H9 (cell line): ENCODE measurements around the gene REC114. TPM values are rescaled to one million over a fixed set of nuclear protein-coding genes. Genes with fewer than 3 reads are reported as not detected.

Experiments used
- DNase-seq: peaks from one replicate; pipeline ENCODE4 v3.0.0-alpha.2; 2017
- H2AFZ ChIP-seq: one replicate; pipeline ENCODE4 v1.6.1; 2013; ENCODE audit warnings: mild to moderate bottlenecking, low read length, control low read depth, moderate library complexity
- H2AK5ac ChIP-seq: 2 replicates; pipeline ENCODE4 v1.6.1; 2013; ENCODE audit warnings: low read length, control low read depth, mixed read lengths; ENCODE audit not compliant: insufficient read length
- H2BK120ac ChIP-seq: one replicate; pipeline ENCODE4 v1.6.1; 2013; ENCODE audit warnings: low read depth, mild to moderate bottlenecking, low read length, control low read depth, inconsistent platforms; ENCODE audit not compliant: poor library complexity, severe bottlenecking
- H2BK12ac ChIP-seq: 2 replicates; pipeline ENCODE4 v1.6.1; 2013; ENCODE audit warnings: low read length, control low read depth, mixed read lengths, low read depth; ENCODE audit not compliant: insufficient read length
- H2BK15ac ChIP-seq: 2 replicates; pipeline ENCODE4 v1.6.1; 2013; ENCODE audit warnings: low read depth, low read length, control low read depth
- H2BK20ac ChIP-seq: one replicate; pipeline ENCODE4 v1.6.1; 2013; ENCODE audit warnings: low read depth, mild to moderate bottlenecking, low read length, control low read depth, inconsistent platforms; ENCODE audit not compliant: poor library complexity, severe bottlenecking
- H2BK5ac ChIP-seq: 2 replicates; pipeline ENCODE4 v1.6.1; 2013; ENCODE audit warnings: low read length, control low read depth, mixed read lengths; ENCODE audit not compliant: insufficient read length
- H3K14ac ChIP-seq: 2 replicates; pipeline ENCODE4 v1.6.1; 2013; ENCODE audit warnings: low read length, control low read depth; ENCODE audit not compliant: insufficient read depth
- H3K18ac ChIP-seq: 2 replicates; pipeline ENCODE4 v1.6.1; 2013; ENCODE audit warnings: low read depth, mild to moderate bottlenecking, mixed read lengths, low read length, control low read depth; ENCODE audit not compliant: insufficient read length
- H3K23ac ChIP-seq: 2 replicates; pipeline ENCODE4 v1.6.1; 2013; ENCODE audit warnings: low read length, control low read depth, mixed read lengths, low read depth; ENCODE audit not compliant: insufficient read length
- H3K23me2 ChIP-seq: 2 replicates; pipeline ENCODE4 v1.6.1; 2013; ENCODE audit warnings: low read depth, mild to moderate bottlenecking, mixed read lengths, low read length, control low read depth; ENCODE audit not compliant: insufficient read length, poor library complexity, severe bottlenecking
- H3K27ac ChIP-seq: 2 replicates; pipeline ENCODE4 v1.5.1; 2013; ENCODE audit warnings: low read length, control low read depth, mixed read lengths, low read depth; ENCODE audit not compliant: insufficient read length
- H3K27me3 ChIP-seq: 2 replicates; pipeline ENCODE4 v1.6.1; 2013; ENCODE audit warnings: low read length, control low read depth, inconsistent platforms; ENCODE audit not compliant: insufficient read depth
- H3K4ac ChIP-seq: 2 replicates; pipeline ENCODE4 v1.6.1; 2013; ENCODE audit warnings: low read depth, mild to moderate bottlenecking, control low read depth, inconsistent platforms, low read length, moderate library complexity
- H3K4me1 ChIP-seq: 2 replicates; pipeline ENCODE4 v1.6.1; 2013; ENCODE audit warnings: low read length, control low read depth, inconsistent platforms; ENCODE audit not compliant: insufficient read depth
- H3K4me2 ChIP-seq: 2 replicates; pipeline ENCODE4 v1.6.1; 2013; ENCODE audit warnings: low read length, control low read depth, mixed read lengths; ENCODE audit not compliant: insufficient read length, insufficient read depth
- H3K56ac ChIP-seq: 2 replicates; pipeline ENCODE4 v1.6.1; 2013; ENCODE audit warnings: low read depth, mild to moderate bottlenecking, mixed read lengths, low read length, control low read depth; ENCODE audit not compliant: insufficient read length
- H3K79me1 ChIP-seq: 2 replicates; pipeline ENCODE4 v1.6.1; 2013; ENCODE audit warnings: low read depth, mild to moderate bottlenecking, moderate library complexity, low read length, control low read depth, inconsistent platforms; ENCODE audit not compliant: insufficient read depth, poor library complexity, severe bottlenecking
- H3K79me2 ChIP-seq: 2 replicates; pipeline ENCODE4 v1.6.1; 2013; ENCODE audit warnings: low read length, control low read depth, inconsistent platforms; ENCODE audit not compliant: insufficient read depth
- H3K9ac ChIP-seq: 2 replicates; pipeline ENCODE4 v1.6.1; 2013; ENCODE audit warnings: low read length, control low read depth, mixed read lengths; ENCODE audit not compliant: insufficient read length; ENCODE audit errors: extremely low read depth
- H3K9me3 ChIP-seq: one replicate; pipeline ENCODE4 v1.6.1; 2013; ENCODE audit warnings: low read depth, low read length, inconsistent platforms; ENCODE audit not compliant: control insufficient read depth
- H3T11ph ChIP-seq: one replicate; pipeline ENCODE4 v1.6.1; 2013; ENCODE audit warnings: mild to moderate bottlenecking, low read length, control low read depth, inconsistent platforms
- H4K20me1 ChIP-seq: one replicate; pipeline ENCODE4 v1.6.1; 2013; ENCODE audit not compliant: control insufficient read depth, insufficient read length, insufficient read depth
- H4K5ac ChIP-seq: 2 replicates; pipeline ENCODE4 v1.6.1; 2013; ENCODE audit warnings: low read depth, mild to moderate bottlenecking, mixed read lengths, low read length, control low read depth; ENCODE audit not compliant: insufficient read length
- H4K8ac ChIP-seq: replicated peaks from 2 replicates; pipeline ENCODE4 v1.6.1; 2013; ENCODE audit warnings: low read length, control low read depth, mixed read lengths, low read depth; ENCODE audit not compliant: insufficient read length
- H4K91ac ChIP-seq: 2 replicates; pipeline ENCODE4 v1.6.1; 2013; ENCODE audit warnings: low read depth, mild to moderate bottlenecking, moderate library complexity, mixed read lengths, low read length, control low read depth; ENCODE audit not compliant: insufficient read length
- H3K27ac Mint-ChIP-seq, 3 experiments: 2 replicates in 2 of 3; 3 replicates in 1 of 3; pipeline ENCODE4 v1.8.0; 2020 to 2021; ENCODE audit warnings: mixed read lengths in 3 of 3, mild to moderate bottlenecking in 1 of 3, moderate library complexity in 1 of 3
- H3K27me3 Mint-ChIP-seq: 2 replicates; pipeline ENCODE4 v1.8.0; 2021; ENCODE audit warnings: low read depth, mild to moderate bottlenecking, moderate library complexity, mixed read lengths
- H3K36me3 Mint-ChIP-seq, 3 experiments: 2 replicates in 2 of 3; 3 replicates in 1 of 3; pipeline ENCODE4 v1.8.0; 2020 to 2021; ENCODE audit warnings: low read depth in 3 of 3, mixed read lengths in 3 of 3; ENCODE audit not compliant: insufficient read depth in 1 of 3
- H3K4me1 Mint-ChIP-seq, 2 experiments: 2 replicates each; pipeline ENCODE4 v1.8.0; 2020; ENCODE audit warnings: mixed read lengths in 2 of 2
- H3K4me3 Mint-ChIP-seq, 2 experiments: 2 replicates in 1 of 2; 3 replicates in 1 of 2; pipeline ENCODE4 v1.8.0; 2020 to 2021; ENCODE audit warnings: mild to moderate bottlenecking in 2 of 2, mixed read lengths in 2 of 2, moderate library complexity in 1 of 2
- H3K9me3 Mint-ChIP-seq, 2 experiments: 2 replicates in 1 of 2; 3 replicates in 1 of 2; pipeline ENCODE4 v1.8.0; 2020; ENCODE audit warnings: mild to moderate bottlenecking in 2 of 2, mixed read lengths in 2 of 2, moderate library complexity in 1 of 2
- WGBS: extraction: QIAGEN DNeasy Blood & Tissue Kit; methylation state at CpG from one replicate; pipeline ENCODE4 v1.1.7; 2013; ENCODE audit warnings: missing lambda C conversion rate, low lambda C conversion rate, mixed read lengths; ENCODE audit not compliant: insufficient read length; ENCODE audit errors: extremely low coverage; 5-methylcytosine and 5-hydroxymethylcytosine counted together
- total RNA-seq: library from RNA; stranded (reverse); gene quantifications from 2 replicates; pipeline ENCODE4 v1.2.1, GENCODE V29; 2021
- TF ChIP-seq, protein P1 (sequence below): fragments of 200-600 bp; sonication (generic); conservative IDR thresholded peaks from 3 replicates; pipeline ENCODE4 v1.8.0; 2021; ENCODE audit warnings: antibody characterized with exemption, mild to moderate bottlenecking

REC114 gene
- total RNA-seq, 1 experiment from 2014 or later = not detected

DNA sequence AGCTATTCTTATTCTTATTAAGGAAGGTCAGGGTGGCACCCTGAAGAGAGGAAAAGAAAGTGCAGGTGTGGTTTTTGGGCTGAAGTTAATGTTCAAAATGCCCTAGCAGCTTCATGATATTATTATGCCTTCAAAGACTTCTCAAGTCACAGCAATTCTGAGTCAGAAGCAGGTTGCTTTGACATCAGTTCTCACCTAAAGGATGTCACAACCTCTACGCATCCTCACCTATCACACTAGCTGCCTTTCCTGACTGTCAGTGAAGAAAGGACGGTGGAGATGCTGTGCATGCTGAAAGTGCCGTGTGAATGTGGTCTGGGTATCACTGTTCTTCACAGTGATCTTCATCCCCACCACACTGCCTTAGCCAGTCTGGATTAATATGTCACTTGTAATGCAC, 140.6 kb downstream of the REC114 start:
- no peak overlapping the region for H2BK20ac ChIP-seq
- no peak overlapping the region for H4K5ac ChIP-seq
- no peak overlapping the region for H2AK5ac ChIP-seq
- H3K27ac Mint-ChIP-seq = no peak overlapping the region
- peaks cover 19 to 67% (median 45%) of the 10 kb centered on the region in 3 experiments; a peak in 6 of 7 replicates for H3K36me3 Mint-ChIP-seq
- no peak overlapping the region for H2BK15ac ChIP-seq
- H3K4me3 Mint-ChIP-seq = no peak overlapping the region
- H4K91ac ChIP-seq = no peak overlapping the region
- H2BK12ac ChIP-seq = no peak overlapping the region
- H3K4ac ChIP-seq = no peak overlapping the region
- H3K14ac ChIP-seq = no peak overlapping the region
- no peak overlapping the region for H3T11ph ChIP-seq
- no peaks in the 10 kb centered on the region for H3K23me2 ChIP-seq
- H3K79me1 ChIP-seq = no peaks in the 10 kb centered on the region
- H3K9me3 Mint-ChIP-seq = no peaks in the 10 kb centered on the region
- H3K56ac ChIP-seq = no peak overlapping the region
- H2AFZ ChIP-seq = no peak overlapping the region
- H2BK120ac ChIP-seq = no peak overlapping the region
- no peaks in the 10 kb centered on the region; a peak in 1 of 4 replicates for H3K4me1 Mint-ChIP-seq
- no peak overlapping the region for H3K18ac ChIP-seq
- no peaks in the 10 kb centered on the region for H3K27me3 ChIP-seq
- H3K9ac ChIP-seq = no peak overlapping the region
- H3K4me1 ChIP-seq = no peaks in the 10 kb centered on the region
- no peak overlapping the region for H2BK5ac ChIP-seq
- H3K27me3 Mint-ChIP-seq = no peaks in the 10 kb centered on the region
- TF ChIP-seq, protein P1, sequence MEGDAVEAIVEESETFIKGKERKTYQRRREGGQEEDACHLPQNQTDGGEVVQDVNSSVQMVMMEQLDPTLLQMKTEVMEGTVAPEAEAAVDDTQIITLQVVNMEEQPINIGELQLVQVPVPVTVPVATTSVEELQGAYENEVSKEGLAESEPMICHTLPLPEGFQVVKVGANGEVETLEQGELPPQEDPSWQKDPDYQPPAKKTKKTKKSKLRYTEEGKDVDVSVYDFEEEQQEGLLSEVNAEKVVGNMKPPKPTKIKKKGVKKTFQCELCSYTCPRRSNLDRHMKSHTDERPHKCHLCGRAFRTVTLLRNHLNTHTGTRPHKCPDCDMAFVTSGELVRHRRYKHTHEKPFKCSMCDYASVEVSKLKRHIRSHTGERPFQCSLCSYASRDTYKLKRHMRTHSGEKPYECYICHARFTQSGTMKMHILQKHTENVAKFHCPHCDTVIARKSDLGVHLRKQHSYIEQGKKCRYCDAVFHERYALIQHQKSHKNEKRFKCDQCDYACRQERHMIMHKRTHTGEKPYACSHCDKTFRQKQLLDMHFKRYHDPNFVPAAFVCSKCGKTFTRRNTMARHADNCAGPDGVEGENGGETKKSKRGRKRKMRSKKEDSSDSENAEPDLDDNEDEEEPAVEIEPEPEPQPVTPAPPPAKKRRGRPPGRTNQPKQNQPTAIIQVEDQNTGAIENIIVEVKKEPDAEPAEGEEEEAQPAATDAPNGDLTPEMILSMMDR = no peak
- no CpG with 5 or more reads among the region's 3 CpGs for WGBS
- no peak for DNase-seq
- no peak overlapping the region for H3K23ac ChIP-seq
- H3K79me2 ChIP-seq = no peaks in the 10 kb centered on the region
- H4K8ac ChIP-seq = no peak overlapping the region
- no peaks in the 10 kb centered on the region for H4K20me1 ChIP-seq
- H3K27ac ChIP-seq = no peak overlapping the region
- H3K4me2 ChIP-seq = no peak overlapping the region
- no peaks in the 10 kb centered on the region for H3K9me3 ChIP-seq
